ENCODE results near the gene ARID1B.

DNA sequence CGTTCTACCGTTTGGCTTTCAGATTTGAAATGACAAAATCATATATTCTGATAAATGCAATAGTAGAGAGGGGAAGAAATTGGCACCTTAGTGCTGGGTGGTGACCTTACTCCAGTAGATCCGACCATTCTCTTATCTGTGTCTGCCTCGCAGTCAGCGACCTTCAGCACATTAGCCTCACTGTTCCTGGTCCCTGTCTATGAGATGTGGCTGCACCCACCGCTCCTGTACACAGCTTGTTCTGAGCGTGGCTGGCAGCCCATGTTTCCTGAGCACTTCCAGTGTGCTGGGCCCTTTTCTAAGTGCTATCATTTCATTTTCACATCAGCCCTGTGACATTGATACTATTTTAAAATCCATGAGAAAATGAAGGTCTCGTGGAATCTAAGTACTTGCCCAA, 408.0 kb downstream of the ARID1B start:
- TF ChIP-seq, protein P1, sequence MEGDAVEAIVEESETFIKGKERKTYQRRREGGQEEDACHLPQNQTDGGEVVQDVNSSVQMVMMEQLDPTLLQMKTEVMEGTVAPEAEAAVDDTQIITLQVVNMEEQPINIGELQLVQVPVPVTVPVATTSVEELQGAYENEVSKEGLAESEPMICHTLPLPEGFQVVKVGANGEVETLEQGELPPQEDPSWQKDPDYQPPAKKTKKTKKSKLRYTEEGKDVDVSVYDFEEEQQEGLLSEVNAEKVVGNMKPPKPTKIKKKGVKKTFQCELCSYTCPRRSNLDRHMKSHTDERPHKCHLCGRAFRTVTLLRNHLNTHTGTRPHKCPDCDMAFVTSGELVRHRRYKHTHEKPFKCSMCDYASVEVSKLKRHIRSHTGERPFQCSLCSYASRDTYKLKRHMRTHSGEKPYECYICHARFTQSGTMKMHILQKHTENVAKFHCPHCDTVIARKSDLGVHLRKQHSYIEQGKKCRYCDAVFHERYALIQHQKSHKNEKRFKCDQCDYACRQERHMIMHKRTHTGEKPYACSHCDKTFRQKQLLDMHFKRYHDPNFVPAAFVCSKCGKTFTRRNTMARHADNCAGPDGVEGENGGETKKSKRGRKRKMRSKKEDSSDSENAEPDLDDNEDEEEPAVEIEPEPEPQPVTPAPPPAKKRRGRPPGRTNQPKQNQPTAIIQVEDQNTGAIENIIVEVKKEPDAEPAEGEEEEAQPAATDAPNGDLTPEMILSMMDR (IDR thresholded peaks at IDR 0.05), result no peak
- no peak for TF ChIP-seq POLR2A (IDR thresholded peaks at IDR 0.05)
